Activated CD4-positive, CD25-positive, alpha-beta regulatory T cell treated with anti-CD3 and anti-CD28 coated beads, Interleukin-2, amount 50 U/mL, for 72 hours (primary cell): ENCODE results near the gene PDZD4.

ENCODE experiments used
- DNase-seq: peaks from one replicate; pipeline ENCODE4 v3.0.0; 2021

PDZD4 gene

GRCh38 chrX:153769865-153770600 is 60.3 kb downstream of the PDZD4 start:
- peak; percentile 25 for DNase-seq

- peak; percentile 25 for DNase-seq
Measured at GRCh38 chrX:153769158-153769864, 61.0 kb downstream of the PDZD4 start.

- peak; percentile 27 for DNase-seq
Measured at GRCh38 chrX:153768311-153769157, 61.8 kb downstream of the PDZD4 start.

GRCh38 chrX:153767674-153768055 is 62.7 kb downstream of the PDZD4 start:
- DNase-seq: peak; percentile 27

GRCh38 chrX:153766871-153767673 is 63.3 kb downstream of the PDZD4 start:
- DNase-seq: peak; percentile 27

- peak; percentile 29 for DNase-seq
Measured at GRCh38 chrX:153766098-153766817, 64.1 kb downstream of the PDZD4 start.

- peak; percentile 31 for DNase-seq
Measured at GRCh38 chrX:153765138-153766079, 64.9 kb downstream of the PDZD4 start.

- no peak for DNase-seq
Measured at GRCh38 chrX:153764786-153765137, 65.6 kb downstream of the PDZD4 start.

GRCh38 chrX:153763989-153764755 is 66.2 kb downstream of the PDZD4 start, which contains the start of gene PLXNB3:
Gene PLXNB3, plus strand, starts transcription at chrX:153764249. Its CDS starts 1,287 bp downstream, at chrX:153765536.
- DNase-seq: peak; percentile 84

- DNase-seq: peak; percentile 28
Measured at GRCh38 chrX:153763298-153763932, 66.9 kb downstream of the PDZD4 start.

- DNase-seq: no peak
Measured at GRCh38 chrX:153762626-153763173, 67.6 kb downstream of the PDZD4 start.

- no peak for DNase-seq
Measured at GRCh38 chrX:153761863-153762262, 68.5 kb downstream of the PDZD4 start.

GRCh38 chrX:153755136-153755535 is 75.2 kb downstream of the PDZD4 start:
- DNase-seq: no peak
